Measurements from ENCODE around the gene GPSM1. TPM values are rescaled to one million over a fixed set of nuclear protein-coding genes. Genes with fewer than 3 reads are reported as not detected.
"Not testable (repeated sequence)": the region's sequence is repeated elsewhere in the genome, so short reads cannot be mapped to it uniquely, and the experiment has no call there.

Gene GPSM1
- total and polyA plus RNA-seq, 7 donors: 2.3 to 16.1 (median 5.0) TPM

DNA sequence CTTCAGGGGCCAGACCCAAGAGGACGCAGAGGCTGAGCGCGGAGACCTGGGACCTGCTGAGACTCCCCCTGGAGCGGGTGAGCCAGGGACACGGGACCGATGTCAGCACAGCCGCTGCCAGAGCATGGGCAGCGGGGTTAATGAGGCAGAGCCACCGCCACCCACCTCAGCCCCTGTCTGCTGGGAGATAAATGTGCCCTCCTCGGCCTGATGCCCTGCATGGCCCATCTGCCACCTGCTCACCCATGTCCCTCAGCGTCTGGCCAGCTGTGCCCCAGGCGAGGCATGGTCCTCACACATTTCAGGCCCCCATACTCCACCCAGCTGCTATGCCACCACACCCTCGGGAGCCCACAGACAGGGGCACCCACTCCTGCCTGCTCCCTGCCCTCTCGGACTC, 21.4 kb downstream of the GPSM1 start:
- WGBS, 2 donors: 74 to 87% methylated on average over 14 of the region's 14 CpGs
- Histone ChIP-seq H3K27me3 (no peaks in the 10 kb centered on the region), H3K36me3 (peaks cover 0 to 14% (median 0%) of the 10 kb centered on the region in 4 donors), H3K9me3 (no peaks in the 10 kb centered on the region), H3K4me1 (peaks cover 0 to 15% (median 3%) of the 10 kb centered on the region in 4 donors), H3K27ac (no peak overlapping the region), H3K4me3 (no peak overlapping the region)
- intact Hi-C loops (cut with DNase I): no loop called here
- DNase-seq: no peak
- no peak for TF ChIP-seq CTCF (IDR thresholded peaks at IDR 0.05)
- TF ChIP-seq EP300 (IDR thresholded peaks at IDR 0.05): no peak
- TF ChIP-seq POLR2AphosphoS5 (IDR thresholded peaks at IDR 0.05): no peak
- TF ChIP-seq POLR2A (IDR thresholded peaks at IDR 0.05): no peak

GRCh38 chr9:136349546-136349945, 22.2 kb downstream of the GPSM1 start:
- peaks cover 0 to 23% (median 9%) of the 10 kb centered on the region in 4 donors for H3K4me1 ChIP-seq
- peaks cover 0 to 14% (median 0%) of the 10 kb centered on the region in 4 donors for H3K36me3 ChIP-seq
- no peak overlapping the region for H3K4me3 ChIP-seq
- no peak for TF ChIP-seq EP300 (IDR thresholded peaks at IDR 0.05)
- H3K9me3 ChIP-seq: no peaks in the 10 kb centered on the region
- H3K27me3 ChIP-seq: no peaks in the 10 kb centered on the region
- H3K27ac ChIP-seq: no peak overlapping the region
- no peak for DNase-seq
- intact Hi-C loops (cut with DNase I): no loop called here
- 68 to 90% methylated on average over 24 of the region's 24 CpGs for WGBS, 2 donors

DNA sequence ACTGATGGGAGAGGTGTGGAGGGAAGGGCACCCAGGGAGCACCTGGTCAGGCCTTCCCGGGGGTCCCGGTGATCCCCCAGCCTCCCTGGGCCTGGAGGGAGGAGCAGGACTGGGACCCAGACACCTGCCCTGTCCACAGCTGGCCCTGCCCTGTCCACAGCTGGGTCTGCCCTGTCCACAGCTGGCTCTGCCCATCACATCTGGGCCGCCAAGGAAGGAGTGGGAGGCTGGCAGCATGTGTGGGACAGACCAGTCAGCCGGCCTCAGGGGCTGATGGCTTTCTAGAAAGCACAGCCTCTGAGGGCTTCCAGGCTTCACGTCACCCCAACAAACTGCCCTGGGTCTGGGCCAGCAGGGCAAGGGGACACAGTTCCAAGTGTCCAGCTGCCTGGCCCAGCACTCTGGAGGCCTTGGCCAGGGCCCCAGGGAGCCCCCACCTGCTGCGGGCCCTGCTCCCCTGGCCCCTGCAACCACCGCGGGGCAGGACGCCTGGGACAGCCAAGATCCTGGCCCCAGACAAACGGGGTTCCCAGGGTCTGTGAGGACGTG, 24.0 kb downstream of the GPSM1 start:
- H3K4me3 ChIP-seq: peak overlapping the region in 1 of 4 donors; percentile 32

DNA sequence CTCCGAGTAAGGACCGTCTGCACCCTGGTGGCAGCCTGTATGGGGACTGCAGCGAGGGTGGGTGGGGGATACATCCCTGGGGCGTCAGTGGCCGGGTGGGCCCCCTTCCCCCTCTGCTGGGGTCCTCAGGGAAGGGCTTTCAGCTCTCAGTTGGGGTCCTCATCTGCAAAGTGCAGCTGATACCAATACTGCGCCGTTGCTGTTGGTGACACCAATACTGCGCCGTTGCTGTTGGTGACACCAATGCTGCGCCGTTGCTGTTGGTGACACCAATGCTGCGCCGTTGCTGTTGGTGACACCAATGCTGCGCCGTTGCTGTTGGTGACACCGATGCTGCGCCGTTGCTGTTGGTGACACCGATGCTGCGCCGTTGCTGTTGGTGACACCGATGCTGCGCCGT, 24.5 kb downstream of the GPSM1 start:
- peak overlapping the region in 1 of 4 donors; percentile 32 for H3K4me3 ChIP-seq

More for the DNA sequence above, 24.0 kb downstream of the GPSM1 start:
- peaks cover 0 to 23% (median 2%) of the 10 kb centered on the region in 4 donors for H3K36me3 ChIP-seq
- TF ChIP-seq POLR2AphosphoS5 (IDR thresholded peaks at IDR 0.05): no peak
- TF ChIP-seq POLR2A (IDR thresholded peaks at IDR 0.05): no peak
- no peak for TF ChIP-seq EP300 (IDR thresholded peaks at IDR 0.05)
- TF ChIP-seq CTCF (IDR thresholded peaks at IDR 0.05): no peak
- H3K27ac ChIP-seq: no peak overlapping the region
- no peaks in the 10 kb centered on the region for H3K27me3 ChIP-seq
- no peak for DNase-seq
- intact Hi-C loops (cut with DNase I): no loop called here
- H3K4me1 ChIP-seq: peaks cover 0 to 19% (median 10%) of the 10 kb centered on the region in 4 donors
- WGBS, 2 donors: 69 to 84% methylated on average over 11 of the region's 11 CpGs
- H3K9me3 ChIP-seq: no peaks in the 10 kb centered on the region

DNA sequence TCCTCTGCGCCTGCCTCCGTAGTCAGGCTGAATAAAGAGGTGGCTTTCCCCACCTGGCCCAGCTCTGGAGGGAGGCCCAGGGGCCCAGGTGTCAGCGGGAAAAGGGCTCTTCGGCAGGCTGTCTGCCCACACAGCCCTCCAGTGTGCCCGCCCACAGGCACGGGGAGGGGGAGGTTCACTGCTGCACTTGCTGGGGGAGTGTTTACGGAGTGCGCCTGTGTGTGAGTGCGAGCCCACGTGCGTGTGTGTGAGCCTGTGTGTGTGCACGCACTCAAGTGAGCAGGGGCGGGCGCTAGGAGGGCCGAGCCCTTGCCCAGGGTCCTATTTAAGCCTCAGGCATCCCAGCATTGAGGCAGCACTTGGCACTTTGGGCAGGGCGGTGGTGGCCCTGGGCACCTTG, 25.3 kb downstream of the GPSM1 start:
- Histone ChIP-seq H3K4me1 (peaks cover 0 to 17% (median 9%) of the 10 kb centered on the region in 4 donors), H3K9me3 (no peaks in the 10 kb centered on the region), H3K27ac (peak overlapping the region in 1 of 4 donors; percentile 7), H3K36me3 (peaks cover 0 to 37% (median 6%) of the 10 kb centered on the region in 4 donors), H3K27me3 (no peaks in the 10 kb centered on the region), H3K4me3 (peak overlapping the region in 1 of 4 donors; percentile 24)
- no peak for DNase-seq
- TF ChIP-seq CTCF (IDR thresholded peaks at IDR 0.05) (no peak), POLR2AphosphoS5 (IDR thresholded peaks at IDR 0.05) (no peak), EP300 (IDR thresholded peaks at IDR 0.05) (no peak), POLR2A (IDR thresholded peaks at IDR 0.05) (no peak)
- intact Hi-C loops (cut with DNase I): no loop called here
- 36 to 72% methylated on average over 16 of the region's 16 CpGs for WGBS, 2 donors

More for the DNA sequence above, 24.5 kb downstream of the GPSM1 start:
- peaks cover 0 to 17% (median 9%) of the 10 kb centered on the region in 4 donors for H3K4me1 ChIP-seq
- H3K27me3 ChIP-seq; H3K9me3 ChIP-seq; DNase-seq; intact Hi-C loops (cut with DNase I); H3K27ac ChIP-seq: not testable (repeated sequence)
- H3K36me3 ChIP-seq: peaks cover 0 to 29% (median 4%) of the 10 kb centered on the region in 4 donors
- 91 to 94% methylated on average over 24 of the region's 24 CpGs for WGBS, 2 donors

DNA sequence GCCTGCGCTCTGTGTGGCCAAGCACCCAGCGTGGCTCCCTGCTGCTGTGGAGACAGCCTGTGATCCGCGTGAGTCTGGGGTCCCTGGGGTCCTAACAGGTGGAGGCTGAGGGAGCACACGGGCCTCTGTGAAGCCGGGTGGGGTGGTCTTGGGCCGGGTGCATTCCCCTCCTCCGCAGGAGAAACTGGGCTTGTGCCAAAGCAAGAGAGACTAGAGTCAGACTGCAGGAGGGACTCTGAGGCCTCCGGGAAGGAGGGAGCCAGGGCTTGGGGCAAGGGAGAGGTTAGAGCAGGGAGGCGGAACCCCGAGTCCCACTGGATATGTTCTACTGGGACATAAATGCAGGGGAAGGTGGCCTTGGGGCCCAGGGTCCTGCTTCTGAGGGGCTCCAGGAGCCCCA, 25.7 kb downstream of the GPSM1 start:
- Histone ChIP-seq H3K36me3 (peaks cover 0 to 41% (median 6%) of the 10 kb centered on the region in 4 donors), H3K4me3 (no peak overlapping the region), H3K27me3 (no peaks in the 10 kb centered on the region), H3K4me1 (peaks cover 0 to 17% (median 9%) of the 10 kb centered on the region in 4 donors), H3K27ac (peak overlapping the region in 2 of 4 donors; percentile 71 to 73), H3K9me3 (no peaks in the 10 kb centered on the region)
- TF ChIP-seq POLR2A (IDR thresholded peaks at IDR 0.05): no peak
- no peak for TF ChIP-seq POLR2AphosphoS5 (IDR thresholded peaks at IDR 0.05)
- no peak for TF ChIP-seq EP300 (IDR thresholded peaks at IDR 0.05)
- no peak for TF ChIP-seq CTCF (IDR thresholded peaks at IDR 0.05)
- WGBS, 2 donors: 72 to 90% methylated on average over 11 of the region's 11 CpGs
- intact Hi-C loops (cut with DNase I): no loop called here
- DNase-seq: no peak

All from sigmoid colon (tissue), 7 donors.